ENCODE data around the gene VPS33A. TPM values are rescaled to one million over a fixed set of nuclear protein-coding genes. Genes with fewer than 3 reads are reported as not detected.

The VPS33A gene
- total RNA-seq, 1 experiment from 2014 or later = 35.2 TPM

DNA sequence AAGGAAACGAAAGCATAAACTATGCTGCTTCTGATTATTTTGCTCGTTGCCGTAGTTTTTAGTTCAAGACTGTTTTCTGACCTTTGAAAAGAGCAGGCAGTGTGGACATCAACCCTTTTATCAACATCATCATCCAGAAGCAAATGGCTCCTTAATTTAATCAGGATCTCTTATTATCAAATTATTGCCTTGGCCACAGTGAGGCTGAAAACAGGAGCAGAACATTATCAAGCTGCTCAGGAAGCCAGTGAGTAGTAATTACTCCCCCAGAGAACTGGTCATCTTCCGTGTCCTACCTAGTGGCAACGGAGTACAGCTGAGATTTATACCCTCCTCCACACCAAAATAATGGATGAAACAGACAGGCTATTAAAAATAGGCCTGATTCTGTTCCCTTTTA is 38.2 kb downstream of the VPS33A start:
- no peak overlapping the region for H3K27ac ChIP-seq (ENCODE audit: low read length)
- H3K27me3 ChIP-seq (ENCODE audit: control insufficient read depth, insufficient read depth, low read length) = no peaks in the 10 kb centered on the region
- H3K4me1 ChIP-seq (ENCODE audit: control insufficient read depth, insufficient read depth, low read length) = peaks cover 16% of the 10 kb centered on the region
- ChIA-PET CTCF (no interaction called here), POLR2A (no interaction called here)
- H3K36me3 ChIP-seq (ENCODE audit: control insufficient read depth, insufficient read depth, low read length) = peaks cover 15% of the 10 kb centered on the region
- no TSS peak for BruUV-seq (replicated peaks)
- ATAC-seq = no peak
- no peaks in the 10 kb centered on the region for H3K9me3 ChIP-seq (ENCODE audit: control insufficient read depth, insufficient read depth, low read depth, low read length)
- in situ Hi-C loops (cut with HindIII; ENCODE audit: low pct_unique_long_range_greater_than_20kb, low sequenced_read_pairs) (no loop called here), intact Hi-C loops (cut with micrococcal nuclease; ENCODE audit: unreplicated experiment) (no loop called here)
- no peak for DNase-seq (ENCODE audit: low read depth, low spot score)
- H3K4me3 ChIP-seq (ENCODE audit: low read depth in 2 of 2, low read length in 2 of 2) = no peak overlapping the region
- TF ChIP-seq, protein P1, sequence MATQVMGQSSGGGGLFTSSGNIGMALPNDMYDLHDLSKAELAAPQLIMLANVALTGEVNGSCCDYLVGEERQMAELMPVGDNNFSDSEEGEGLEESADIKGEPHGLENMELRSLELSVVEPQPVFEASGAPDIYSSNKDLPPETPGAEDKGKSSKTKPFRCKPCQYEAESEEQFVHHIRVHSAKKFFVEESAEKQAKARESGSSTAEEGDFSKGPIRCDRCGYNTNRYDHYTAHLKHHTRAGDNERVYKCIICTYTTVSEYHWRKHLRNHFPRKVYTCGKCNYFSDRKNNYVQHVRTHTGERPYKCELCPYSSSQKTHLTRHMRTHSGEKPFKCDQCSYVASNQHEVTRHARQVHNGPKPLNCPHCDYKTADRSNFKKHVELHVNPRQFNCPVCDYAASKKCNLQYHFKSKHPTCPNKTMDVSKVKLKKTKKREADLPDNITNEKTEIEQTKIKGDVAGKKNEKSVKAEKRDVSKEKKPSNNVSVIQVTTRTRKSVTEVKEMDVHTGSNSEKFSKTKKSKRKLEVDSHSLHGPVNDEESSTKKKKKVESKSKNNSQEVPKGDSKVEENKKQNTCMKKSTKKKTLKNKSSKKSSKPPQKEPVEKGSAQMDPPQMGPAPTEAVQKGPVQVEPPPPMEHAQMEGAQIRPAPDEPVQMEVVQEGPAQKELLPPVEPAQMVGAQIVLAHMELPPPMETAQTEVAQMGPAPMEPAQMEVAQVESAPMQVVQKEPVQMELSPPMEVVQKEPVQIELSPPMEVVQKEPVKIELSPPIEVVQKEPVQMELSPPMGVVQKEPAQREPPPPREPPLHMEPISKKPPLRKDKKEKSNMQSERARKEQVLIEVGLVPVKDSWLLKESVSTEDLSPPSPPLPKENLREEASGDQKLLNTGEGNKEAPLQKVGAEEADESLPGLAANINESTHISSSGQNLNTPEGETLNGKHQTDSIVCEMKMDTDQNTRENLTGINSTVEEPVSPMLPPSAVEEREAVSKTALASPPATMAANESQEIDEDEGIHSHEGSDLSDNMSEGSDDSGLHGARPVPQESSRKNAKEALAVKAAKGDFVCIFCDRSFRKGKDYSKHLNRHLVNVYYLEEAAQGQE (IDR thresholded peaks at IDR 0.05; ENCODE audit: insufficient read depth in 1 of 2, low read depth in 2 of 2, low read length in 1 of 2) = no peak
- TF ChIP-seq SIN3A (IDR thresholded peaks at IDR 0.05; ENCODE audit: borderline replicate concordance, insufficient read depth, low read depth, low read length) (no peak), POLR2AphosphoS5 (IDR thresholded peaks at IDR 0.05; ENCODE audit: low read depth, low read length) (no peak)
- TF ChIP-seq, protein P2, sequence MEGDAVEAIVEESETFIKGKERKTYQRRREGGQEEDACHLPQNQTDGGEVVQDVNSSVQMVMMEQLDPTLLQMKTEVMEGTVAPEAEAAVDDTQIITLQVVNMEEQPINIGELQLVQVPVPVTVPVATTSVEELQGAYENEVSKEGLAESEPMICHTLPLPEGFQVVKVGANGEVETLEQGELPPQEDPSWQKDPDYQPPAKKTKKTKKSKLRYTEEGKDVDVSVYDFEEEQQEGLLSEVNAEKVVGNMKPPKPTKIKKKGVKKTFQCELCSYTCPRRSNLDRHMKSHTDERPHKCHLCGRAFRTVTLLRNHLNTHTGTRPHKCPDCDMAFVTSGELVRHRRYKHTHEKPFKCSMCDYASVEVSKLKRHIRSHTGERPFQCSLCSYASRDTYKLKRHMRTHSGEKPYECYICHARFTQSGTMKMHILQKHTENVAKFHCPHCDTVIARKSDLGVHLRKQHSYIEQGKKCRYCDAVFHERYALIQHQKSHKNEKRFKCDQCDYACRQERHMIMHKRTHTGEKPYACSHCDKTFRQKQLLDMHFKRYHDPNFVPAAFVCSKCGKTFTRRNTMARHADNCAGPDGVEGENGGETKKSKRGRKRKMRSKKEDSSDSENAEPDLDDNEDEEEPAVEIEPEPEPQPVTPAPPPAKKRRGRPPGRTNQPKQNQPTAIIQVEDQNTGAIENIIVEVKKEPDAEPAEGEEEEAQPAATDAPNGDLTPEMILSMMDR (IDR thresholded peaks at IDR 0.05) = no peak

DNA sequence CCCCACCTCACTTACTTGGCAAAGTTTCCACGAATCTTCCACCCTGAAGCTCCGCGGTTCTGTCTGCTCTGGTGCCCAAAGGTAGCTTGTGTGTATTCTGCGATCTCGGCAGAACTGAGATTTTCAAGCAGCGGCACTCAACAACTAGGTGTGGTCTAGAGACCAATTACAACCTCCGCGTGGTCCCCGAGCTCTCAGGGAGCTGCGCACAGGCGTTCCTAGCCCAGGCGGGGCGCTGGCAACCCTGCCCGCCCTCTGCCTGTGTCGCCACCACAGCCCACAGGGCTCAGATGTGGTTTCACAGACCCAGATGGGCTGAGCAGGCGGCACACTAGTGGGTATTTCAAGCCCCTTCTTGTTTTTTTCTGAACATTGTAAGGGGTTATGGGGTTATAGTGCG is 39.0 kb downstream of the VPS33A start:
- no TSS peak for BruUV-seq (replicated peaks)
- POLR2A ChIA-PET = no interaction called here
- intact Hi-C loops (cut with micrococcal nuclease; ENCODE audit: unreplicated experiment) = no loop called here
- H3K9me3 ChIP-seq (ENCODE audit: control insufficient read depth, insufficient read depth, low read depth, low read length) = no peaks in the 10 kb centered on the region
- H3K27ac ChIP-seq (ENCODE audit: low read length) = no peak overlapping the region
- no peak for DNase-seq (ENCODE audit: low read depth, low spot score)
- peaks cover 16% of the 10 kb centered on the region for H3K36me3 ChIP-seq (ENCODE audit: control insufficient read depth, insufficient read depth, low read length)
- ATAC-seq = no peak
- peaks cover 16% of the 10 kb centered on the region for H3K4me1 ChIP-seq (ENCODE audit: control insufficient read depth, insufficient read depth, low read length)
- in situ Hi-C loops (cut with HindIII; ENCODE audit: low pct_unique_long_range_greater_than_20kb, low sequenced_read_pairs) = no loop called here
- H3K27me3 ChIP-seq (ENCODE audit: control insufficient read depth, insufficient read depth, low read length) = no peaks in the 10 kb centered on the region
- no peak overlapping the region for H3K4me3 ChIP-seq (ENCODE audit: low read depth in 2 of 2, low read length in 2 of 2)
- CTCF ChIA-PET = no interaction called here
- no peak for TF ChIP-seq SIN3A (IDR thresholded peaks at IDR 0.05; ENCODE audit: borderline replicate concordance, insufficient read depth, low read depth, low read length)
- TF ChIP-seq TCF7L2 (IDR thresholded peaks at IDR 0.05; ENCODE audit: low read depth, low read length) = no peak
- TF ChIP-seq, protein P2 (IDR thresholded peaks at IDR 0.05) = no peak

All from Panc1 (cell line).